IPS-NIHi11 (cell line): ENCODE measurements around the gene DRD2.
A peak's percentile ranks its signal among the peaks of the same experiment; 100 is the strongest.

Source experiments
- DNase-seq: peaks from one replicate; pipeline ENCODE4 v3.0.0; 2012; ENCODE audit warnings: mixed read lengths, low spot score

The DRD2 gene

DNA sequence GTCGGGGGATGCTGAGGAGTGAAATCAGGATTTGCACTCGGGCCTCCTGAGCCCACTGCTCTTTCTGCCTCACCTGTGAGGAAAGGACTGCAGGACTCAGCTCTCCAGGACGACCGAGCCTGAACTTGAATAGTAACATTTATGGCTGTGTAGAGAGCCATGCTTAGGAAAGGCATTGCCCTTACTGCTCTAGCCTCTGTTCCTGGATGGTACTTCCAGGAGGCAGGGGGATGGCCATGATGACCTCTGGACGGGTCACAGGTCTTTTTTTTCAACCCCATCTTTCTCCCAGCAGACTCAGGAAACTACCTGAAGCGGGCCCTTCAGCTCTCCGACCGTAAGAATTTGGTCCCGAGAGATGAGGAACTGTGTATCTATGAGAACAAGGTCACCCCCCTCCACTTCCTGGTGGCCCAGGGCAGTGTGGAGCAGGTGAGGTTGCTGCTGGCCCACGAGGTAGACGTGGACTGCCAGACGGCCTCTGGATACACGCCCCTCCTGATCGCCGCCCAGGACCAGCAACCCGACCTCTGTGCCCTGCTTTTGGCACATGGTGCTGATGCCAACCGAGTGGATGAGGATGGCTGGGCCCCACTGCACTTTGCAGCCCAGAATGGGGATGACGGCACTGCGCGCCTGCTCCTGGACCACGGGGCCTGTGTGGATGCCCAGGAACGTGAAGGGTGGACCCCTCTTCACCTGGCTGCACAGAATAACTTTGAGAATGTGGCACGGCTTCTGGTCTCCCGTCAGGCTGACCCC, 76.3 kb downstream of the DRD2 start:
- DNase-seq, result no peak

GRCh38 chr11:113397821-113398220, 77.4 kb downstream of the DRD2 start:
- DNase-seq, result no peak

- DNase-seq, result no peak
Measured at GRCh38 chr11:113397212-113397611, 78.0 kb downstream of the DRD2 start.

DNA sequence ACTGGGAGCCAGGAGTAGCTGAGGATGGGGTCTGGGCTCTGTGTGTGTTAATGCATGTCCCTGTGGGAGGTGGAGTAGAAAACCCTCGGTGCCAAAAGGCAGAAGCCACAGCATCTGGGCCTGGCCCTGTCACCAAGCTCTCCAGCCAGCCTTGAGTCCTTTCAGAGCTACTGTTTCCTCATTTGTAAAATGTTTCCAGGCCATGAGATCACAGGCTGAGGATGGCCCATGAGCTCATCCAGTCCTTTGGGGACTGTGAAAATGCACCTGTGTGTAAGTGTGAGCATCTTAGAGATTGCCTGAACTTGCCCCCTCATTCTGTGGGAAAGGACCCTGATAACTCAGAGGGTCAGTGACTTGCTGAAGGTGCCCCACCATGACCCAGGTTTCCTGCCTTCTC, 78.5 kb downstream of the DRD2 start:
- no peak for DNase-seq

- no peak for DNase-seq
Measured at GRCh38 chr11:113395782-113396336, 79.3 kb downstream of the DRD2 start.

DNA sequence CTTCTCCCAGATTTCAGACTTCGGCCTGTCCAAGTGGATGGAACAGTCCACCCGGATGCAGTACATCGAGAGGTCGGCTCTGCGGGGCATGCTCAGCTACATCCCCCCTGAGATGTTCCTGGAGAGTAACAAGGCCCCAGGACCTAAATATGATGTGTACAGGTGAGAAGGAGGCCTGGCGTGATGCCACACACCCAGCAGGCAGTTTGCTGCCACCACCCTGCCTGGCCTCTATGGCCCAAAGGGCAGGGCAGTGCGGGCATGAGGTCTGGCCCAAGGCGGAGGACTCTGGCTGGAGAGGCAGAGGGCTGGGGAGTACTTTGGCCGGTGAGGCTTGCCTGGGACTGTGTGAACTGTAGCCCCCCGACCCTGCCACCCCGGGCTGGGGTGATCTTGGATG, 80.3 kb downstream of the DRD2 start:
- DNase-seq, result no peak

- DNase-seq, result no peak
Measured at GRCh38 chr11:113393501-113393985, 81.7 kb downstream of the DRD2 start.

DNA sequence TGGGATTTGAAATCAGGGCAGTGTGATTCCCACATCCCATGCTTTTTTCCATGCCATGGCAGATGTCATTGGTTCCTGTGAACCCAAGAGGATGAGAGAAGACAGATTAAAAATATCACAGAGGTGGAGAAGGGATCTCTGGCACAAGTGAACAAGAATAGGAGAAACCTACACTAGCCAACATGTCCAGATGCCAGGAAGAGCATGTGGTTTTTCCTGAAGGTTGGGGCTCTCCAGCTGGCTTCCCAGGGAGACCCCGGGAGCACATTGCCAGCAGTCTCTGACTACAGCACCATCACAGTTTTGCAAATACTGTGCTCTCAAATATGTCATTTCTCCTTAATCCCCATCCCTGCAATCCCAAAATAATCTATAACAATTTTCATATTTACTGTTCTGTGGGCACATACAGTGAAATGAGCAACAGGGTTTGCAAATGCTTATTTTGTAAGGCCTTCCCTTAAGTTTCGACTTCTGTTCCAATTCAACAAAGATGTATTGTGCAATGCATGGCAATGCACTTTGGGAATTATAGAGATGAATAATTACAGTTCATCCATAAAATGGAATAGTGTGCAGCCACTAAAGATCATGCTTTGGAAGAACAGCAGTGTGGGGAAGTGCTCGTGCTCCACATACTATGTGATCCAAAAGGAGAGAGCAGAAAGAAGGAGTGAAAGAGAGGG, 82.8 kb downstream of the DRD2 start:
- DNase-seq, result no peak

GRCh38 chr11:113389272-113389671, 85.9 kb downstream of the DRD2 start:
- DNase-seq, result no peak

- peak; percentile 87 for DNase-seq
Measured at GRCh38 chr11:113387605-113388211, 87.5 kb downstream of the DRD2 start, which contains the start of gene ANKK1. Gene ANKK1 (plus strand): TSS chr11:113387779. CDS start chr11:113387885, 106 bp downstream.

- DNase-seq, result no peak
Measured at GRCh38 chr11:113386866-113387265, 88.3 kb downstream of the DRD2 start.

- DNase-seq, result no peak
Measured at GRCh38 chr11:113385749-113386148, 89.4 kb downstream of the DRD2 start.

DNA sequence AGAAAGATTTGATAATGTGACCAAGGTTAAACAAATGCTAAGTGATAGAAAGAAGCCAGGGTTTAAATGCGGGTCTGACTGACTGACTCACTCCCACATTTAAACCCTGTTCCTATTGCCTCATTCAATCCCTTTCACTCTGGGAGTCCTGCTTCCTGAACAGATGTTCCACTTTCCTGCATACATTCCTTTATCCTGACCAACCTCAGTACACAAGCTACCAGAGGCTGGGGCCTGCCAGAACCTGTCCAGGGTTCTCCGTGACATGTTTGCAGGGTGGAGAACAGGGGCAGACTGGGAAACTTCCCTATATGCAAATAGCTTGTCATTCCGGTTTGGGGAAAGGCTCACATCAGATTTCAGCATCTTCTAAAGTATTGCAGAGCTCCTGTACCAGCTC, 90.6 kb downstream of the DRD2 start:
- no peak for DNase-seq

- DNase-seq, result no peak
Measured at GRCh38 chr11:113382121-113382520, 93.1 kb downstream of the DRD2 start.

DNA sequence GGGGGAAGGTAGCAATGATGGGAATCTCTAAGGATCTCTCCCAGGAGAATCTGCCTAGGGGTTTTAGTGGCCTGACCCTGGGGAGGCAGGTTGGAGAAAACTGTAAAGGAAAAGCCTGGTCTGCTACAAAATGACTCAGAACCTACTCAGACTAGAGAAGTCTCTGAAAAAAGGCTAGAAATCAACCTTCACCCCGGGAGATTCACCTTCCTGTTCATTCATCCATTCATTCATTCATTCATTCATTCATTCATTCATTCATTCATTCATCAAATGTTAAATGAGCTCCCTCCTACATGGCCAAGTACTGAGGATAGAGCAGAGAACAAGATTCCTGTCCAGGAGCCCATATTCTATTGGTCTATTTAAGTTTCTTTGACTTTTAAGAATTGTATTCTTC, 96.5 kb downstream of the DRD2 start:
- DNase-seq, result no peak

GRCh38 chr11:113377681-113378412, 97.4 kb downstream of the DRD2 start:
- DNase-seq, result no peak

DNA sequence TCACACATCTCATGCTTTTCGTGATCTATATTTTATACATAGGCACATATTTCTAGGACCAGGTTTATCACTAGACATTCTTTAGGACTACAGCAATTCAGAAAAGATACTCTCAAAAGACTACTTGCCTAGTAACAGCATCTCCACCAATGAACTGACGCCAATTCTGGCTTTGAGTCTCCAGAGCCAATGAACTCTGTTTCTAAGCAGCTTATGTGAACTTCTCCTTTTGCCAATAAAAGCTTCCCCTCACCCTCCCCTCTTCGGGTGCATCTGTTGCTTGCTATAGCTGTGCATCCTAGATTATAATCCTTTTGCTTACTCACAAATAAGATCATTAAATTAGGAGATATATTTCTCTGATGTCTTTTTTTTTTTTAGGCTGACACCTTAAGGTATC, 99.0 kb downstream of the DRD2 start:
- DNase-seq, result no peak

- no peak for DNase-seq
Measured at GRCh38 chr11:113375402-113375801, 99.8 kb downstream of the DRD2 start.

DNA sequence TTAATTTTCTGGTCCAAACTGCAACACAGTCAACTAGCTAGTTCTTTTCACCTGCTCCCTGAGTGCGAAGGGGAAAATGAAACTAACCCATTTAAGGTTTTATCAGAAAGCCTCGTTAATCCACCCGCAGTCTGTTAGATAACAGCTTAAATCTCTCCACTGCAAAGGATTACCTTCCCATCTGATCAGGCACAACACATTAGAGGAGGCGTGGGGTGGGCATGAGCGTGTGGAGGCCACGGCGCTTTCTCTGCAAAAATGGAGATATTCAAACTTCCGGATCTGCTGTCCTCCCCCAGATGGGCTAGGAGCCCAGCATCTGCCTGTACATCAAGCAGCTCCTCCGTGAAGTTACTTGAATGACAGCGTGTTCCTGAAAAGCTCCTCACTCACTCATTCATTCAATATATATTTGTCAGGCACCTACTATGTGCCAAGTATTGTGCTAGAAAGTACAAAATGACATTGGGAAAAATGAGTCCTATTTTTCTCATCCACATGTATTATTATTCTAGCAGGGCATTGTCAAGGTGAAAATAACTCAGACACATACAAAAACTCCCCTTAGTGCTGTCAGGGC, 101.1 kb downstream of the DRD2 start:
- no peak for DNase-seq

- no peak for DNase-seq
Measured at GRCh38 chr11:113373306-113373705, 101.9 kb downstream of the DRD2 start.

GRCh38 chr11:113372309-113372708, 102.9 kb downstream of the DRD2 start:
- no peak for DNase-seq

DNA sequence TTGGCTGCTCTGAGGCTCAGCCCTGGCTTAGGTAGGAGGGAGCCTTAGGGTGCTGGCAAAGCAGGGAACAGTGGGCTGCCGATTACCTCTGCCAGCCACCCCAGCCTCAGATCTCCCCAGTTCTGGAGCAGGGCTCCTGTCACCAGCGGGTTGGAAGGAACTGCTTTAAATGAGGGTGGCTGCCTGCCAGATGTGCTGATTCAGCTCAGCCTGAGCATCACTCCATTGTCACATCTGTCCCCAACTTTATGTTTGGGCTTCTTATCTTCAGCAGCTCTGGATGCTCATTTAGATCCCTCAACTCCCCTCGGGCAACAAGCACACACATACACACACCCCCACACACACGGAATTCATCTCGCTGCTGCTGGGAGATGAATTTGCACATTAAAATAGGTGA, 104.6 kb downstream of the DRD2 start:
- DNase-seq, result no peak
